GM19397 (cell line): ENCODE data around the gene RASEF.
"Not testable (repeated sequence)": the region's sequence is repeated elsewhere in the genome, so short reads cannot be mapped to it uniquely, and the experiment has no call there.

Experiments
- ATAC-seq: cut with Tn5 transposase; IDR thresholded peaks from one replicate; pipeline ENCODE4 v1.9.1; 2021; ENCODE audit warnings: mild to moderate bottlenecking, moderate library complexity; ENCODE audit not compliant: unreplicated experiment

Gene RASEF

GRCh38 chr9:83062651-83063527, at the start of gene RASEF:
TSS of gene RASEF (minus strand) at chr9:83063142. CDS start at chr9:83062867, 275 bp downstream.
- ATAC-seq = no peak

DNA sequence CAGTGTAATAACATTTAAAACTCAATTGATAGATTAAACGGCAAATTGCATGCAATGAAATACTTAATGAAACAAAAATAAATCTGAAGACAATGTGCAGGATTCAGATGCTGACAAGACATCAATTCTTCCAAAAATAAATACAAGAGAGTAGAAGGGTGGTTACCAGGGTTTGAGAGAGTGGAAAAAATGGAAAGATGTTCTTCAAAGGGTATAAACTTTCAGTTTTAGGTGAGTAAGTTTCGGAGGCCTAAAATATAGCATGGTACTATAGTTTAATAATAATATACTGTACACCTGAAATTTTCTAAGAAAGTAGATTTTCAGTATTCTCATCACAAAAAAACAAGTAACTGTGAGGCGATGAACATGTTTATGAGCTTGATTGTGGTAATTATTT, 48.2 kb upstream of the RASEF start:
- no peak for ATAC-seq

- ATAC-seq = no peak
Observed at GRCh38 chr9:83109296-83109695, 46.4 kb upstream of the RASEF start.

DNA sequence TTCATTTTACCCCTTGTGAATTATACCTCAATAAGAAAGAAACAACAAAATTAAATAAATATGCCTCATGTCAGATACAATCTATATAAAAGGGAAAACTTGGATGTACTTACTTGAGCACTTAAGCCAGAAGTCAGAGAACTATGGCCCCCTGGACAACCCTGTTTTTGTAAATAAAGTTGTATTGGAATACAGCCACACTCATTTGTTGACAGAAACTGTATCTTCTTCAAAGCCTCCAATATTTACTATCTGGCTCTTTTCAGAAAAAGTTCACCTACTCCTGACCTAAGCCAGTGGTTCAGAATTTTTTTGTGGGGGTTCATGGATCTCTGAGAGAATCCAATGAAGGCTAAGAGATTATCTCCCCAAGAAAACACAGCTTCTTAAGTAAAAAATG, 45.3 kb upstream of the RASEF start:
- ATAC-seq = no peak

- no peak for ATAC-seq
Observed at GRCh38 chr9:83106772-83107171, 43.8 kb upstream of the RASEF start.

DNA sequence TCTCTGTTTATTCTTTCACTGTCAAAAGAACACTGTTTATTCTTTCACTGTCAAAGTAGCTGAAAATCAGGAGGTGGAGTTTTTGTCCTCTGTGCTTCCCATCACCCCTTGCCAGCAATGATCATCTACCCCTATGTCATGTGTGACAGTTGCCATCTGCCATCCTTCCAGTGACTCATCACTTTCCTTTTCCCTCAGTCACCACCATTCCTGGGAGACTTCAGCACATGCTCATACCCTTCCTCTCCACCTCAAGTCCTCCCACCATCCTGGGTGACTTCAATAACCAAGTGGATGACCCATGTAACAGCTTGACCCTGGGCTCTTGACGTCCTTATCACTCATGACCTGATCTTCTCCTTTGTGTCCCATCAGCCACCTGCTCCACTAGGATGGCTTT, 43.3 kb upstream of the RASEF start:
- no peak for ATAC-seq

GRCh38 chr9:83097633-83098032, 34.7 kb upstream of the RASEF start:
- ATAC-seq = no peak

GRCh38 chr9:83093311-83093710, 30.4 kb upstream of the RASEF start:
- ATAC-seq = not testable (repeated sequence)

DNA sequence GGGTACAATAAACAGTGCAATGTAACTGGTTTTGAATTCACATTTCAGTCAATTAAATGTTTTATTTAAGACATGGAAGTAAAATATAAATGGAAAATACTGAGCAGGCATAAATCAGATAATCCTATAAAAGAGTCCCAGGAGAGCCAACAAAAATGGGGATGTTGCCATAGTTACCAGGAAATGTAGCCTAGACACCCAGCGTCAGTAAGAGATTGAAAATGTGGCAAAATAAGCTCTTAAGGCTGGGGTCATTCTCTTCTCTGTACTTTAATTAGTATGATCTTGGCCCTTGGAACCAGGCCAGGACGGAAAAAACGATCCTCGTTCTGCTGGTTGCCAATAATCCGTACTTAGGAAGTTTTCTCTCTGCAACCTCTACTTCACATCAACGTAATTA, 18.9 kb upstream of the RASEF start:
- ATAC-seq = no peak

GRCh38 chr9:83081010-83081409, 18.1 kb upstream of the RASEF start:
- no peak for ATAC-seq

- ATAC-seq = not testable (repeated sequence)
Observed at GRCh38 chr9:83075932-83076331, 13.0 kb upstream of the RASEF start.

DNA sequence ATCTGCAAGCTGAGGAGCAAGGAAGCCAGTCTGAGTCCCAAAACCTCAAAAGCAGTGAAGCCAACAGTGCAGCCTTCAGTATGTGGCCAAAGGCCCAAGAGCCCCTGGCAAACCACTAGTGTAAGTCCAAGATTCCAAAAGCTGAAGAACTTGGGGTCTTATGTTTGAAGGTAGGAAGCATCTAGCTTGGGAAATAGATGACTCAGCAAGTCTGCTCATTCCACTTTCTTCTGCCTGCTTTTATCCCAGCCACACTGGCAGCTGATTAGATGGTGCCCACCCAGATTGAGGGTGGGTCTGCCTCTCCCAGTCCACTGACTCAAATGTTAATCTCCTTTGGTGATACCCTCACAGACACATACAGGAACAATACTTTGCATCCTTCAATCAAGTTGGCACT, 9.6 kb upstream of the RASEF start:
- not testable (repeated sequence) for ATAC-seq

DNA sequence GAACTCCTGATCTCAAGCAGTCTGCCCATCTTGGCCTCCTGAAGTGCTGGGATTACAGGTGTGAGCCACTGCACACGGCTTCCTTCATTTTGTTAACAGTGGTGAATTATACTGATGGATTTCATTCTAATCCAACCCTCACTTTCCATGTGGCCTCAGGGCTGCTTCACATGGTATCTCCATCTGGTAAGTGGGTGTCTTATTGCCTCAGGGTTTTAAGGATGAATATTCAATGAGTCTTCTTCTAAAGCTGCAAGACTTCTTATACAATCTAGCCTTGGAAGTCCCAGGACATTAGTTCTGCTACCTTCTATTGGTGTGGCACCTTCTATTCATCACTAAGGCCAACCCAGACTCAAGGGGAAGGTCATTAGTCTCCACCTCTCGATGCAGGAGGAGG, 8.7 kb upstream of the RASEF start:
- no peak for ATAC-seq

GRCh38 chr9:83070261-83070660, 7.3 kb upstream of the RASEF start:
- ATAC-seq = no peak

DNA sequence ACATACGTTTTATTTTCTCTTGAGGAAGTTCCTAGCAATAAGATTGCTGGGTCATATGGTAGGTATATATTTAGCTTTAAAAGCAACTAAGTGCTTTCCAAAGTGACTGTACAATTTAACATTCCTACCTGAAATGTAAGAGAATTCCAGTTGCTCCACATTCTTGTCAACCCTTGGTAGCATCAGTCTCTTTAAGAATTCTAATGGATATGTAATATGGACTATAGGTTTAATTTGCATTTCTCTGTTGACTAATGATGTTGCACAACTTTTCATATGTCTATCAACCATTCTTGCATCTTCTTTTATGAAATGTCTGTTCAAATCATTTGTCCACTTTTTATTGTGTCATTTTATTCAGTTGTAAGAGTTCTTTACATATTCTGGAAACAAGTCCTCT, 6.7 kb upstream of the RASEF start:
- ATAC-seq = no peak

GRCh38 chr9:83068414-83068813, 5.5 kb upstream of the RASEF start:
- no peak for ATAC-seq

DNA sequence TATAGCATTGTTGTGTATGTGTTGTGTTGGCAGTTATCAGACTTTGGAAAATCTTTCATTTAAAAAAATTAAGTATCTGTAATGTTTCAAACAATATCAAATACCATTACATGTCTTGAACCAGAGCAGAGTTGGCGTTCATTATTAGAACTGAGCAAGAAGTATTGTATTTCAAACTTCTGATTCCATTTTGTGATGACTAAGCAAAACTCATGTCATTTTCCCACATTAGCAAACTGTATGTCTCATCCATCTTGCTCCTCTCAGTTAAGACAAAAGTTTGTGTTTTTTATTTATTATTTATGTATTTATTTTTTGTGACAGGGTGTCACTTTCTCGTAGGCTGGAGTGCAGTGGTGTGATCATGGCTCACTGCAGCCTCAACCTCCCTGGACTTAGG, 4.6 kb upstream of the RASEF start:
- ATAC-seq = no peak

DNA sequence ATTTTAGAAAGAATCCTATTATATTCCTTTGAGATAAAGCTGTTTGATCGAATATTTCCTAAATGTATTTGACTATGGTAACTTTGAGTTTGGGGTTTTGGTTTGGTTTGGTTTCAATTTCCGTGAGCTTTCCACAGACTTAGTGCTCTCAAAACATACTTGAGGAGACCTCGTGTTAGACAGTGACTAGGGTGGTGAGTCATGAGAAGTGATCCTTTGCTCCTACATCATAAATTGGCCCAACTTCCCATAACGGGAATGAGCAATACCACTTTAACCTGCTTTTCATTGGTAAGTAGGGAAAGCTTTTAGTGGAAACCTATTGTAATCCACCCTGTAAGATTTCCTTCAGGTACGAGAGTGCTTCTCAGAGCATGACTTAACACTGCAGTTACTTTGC, 3.8 kb upstream of the RASEF start:
- ATAC-seq = no peak

DNA sequence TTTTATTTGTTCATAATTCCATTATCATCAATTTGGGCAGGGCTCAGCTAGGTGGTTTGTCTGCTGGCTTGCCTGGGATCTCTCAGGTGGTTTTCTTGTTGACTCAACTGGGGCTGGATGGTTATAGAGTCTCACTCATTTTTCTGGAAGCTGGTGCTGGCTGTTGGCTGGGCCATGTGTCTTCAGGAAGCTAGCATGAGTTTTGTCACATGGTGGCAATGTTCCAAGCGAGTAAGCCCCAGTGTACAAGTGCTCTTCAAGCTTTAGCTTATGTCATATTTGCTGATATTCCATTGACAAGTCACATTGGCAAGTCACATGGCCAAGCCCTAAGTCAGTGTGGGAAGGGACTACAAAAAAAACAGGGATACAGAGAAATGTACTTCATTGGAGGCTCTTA, 2.3 kb upstream of the RASEF start:
- no peak for ATAC-seq

DNA sequence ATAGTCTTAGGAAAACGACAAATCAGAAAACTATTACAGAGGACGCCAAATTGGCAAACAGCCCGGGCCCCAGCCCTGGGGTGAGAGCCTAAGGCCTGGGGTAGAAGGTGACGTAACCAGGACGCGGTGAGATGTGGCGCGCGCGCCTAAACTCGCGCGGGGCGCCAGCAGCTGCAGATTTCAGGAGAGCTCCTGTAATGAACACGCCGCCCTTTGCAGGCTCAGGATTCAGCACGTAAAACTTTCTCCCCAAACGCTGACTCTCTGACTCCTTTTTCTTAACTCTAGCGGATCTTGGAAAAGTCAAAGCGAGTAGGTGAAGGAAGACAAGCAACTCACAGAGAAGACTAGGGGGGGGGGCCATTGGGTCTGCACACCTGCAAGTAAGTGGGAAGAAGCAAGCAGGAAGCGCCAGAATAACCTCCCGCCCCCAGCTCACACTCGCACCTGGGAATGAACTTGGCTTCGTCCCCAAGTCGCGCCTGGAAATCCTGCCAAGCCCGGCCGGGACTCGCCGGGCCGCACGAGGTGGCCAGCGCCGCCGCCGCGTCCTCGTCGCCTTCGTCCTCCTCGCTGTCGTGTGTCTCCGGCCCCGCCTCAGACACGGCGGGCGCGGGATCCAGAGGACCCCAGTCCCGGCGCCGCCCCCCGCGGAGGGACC, 822 bp downstream of the RASEF start:
- no peak for ATAC-seq

DNA sequence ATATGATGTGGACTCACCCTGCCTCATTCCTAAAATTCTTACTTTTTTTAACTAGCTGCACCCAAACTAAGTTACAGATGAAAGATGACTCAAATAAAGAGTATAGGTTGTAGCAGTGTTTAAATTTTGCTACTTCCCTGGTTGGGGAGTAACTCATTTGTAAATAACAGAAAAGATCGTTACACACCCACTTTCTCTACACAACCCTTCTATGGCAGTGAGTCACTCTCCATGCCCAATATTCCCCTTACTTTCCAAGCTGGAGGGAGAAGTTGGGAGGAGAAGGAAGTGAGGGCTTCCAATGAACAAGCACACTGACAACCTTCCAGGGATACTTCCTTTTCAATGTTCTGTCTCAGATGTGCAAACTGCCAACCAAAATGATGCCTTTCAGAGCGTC, 1.9 kb downstream of the RASEF start:
- ATAC-seq = no peak

DNA sequence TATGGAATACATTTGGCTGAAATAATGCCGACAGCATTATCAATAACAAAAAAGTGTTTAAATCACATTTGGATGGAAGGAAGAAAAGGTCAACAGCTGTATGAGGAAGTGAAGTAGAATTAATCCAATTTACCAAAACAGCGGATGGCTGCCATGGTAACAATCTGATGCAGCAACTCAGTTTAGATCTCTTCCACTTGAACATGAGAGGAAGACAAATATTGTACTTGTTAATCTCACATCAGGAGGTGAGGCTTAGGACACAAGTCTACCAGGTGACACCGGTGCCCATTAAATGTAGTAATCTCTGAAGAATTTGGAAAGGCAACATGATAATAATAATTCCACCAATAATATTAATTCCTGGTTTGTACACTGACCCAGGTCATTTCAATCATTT, 2.4 kb downstream of the RASEF start:
- ATAC-seq = no peak
